ENCODE data around the gene HOXD9.
A peak's percentile ranks its signal among the peaks of the same experiment; 100 is the strongest.

The HOXD9 gene

GRCh38 chr2:176100547-176101140 is 21.9 kb upstream of the HOXD9 start:
- Mint-ChIP-seq H3K9me3 (no peaks in the 10 kb centered on the region), H3K27ac (no peak overlapping the region)

DNA sequence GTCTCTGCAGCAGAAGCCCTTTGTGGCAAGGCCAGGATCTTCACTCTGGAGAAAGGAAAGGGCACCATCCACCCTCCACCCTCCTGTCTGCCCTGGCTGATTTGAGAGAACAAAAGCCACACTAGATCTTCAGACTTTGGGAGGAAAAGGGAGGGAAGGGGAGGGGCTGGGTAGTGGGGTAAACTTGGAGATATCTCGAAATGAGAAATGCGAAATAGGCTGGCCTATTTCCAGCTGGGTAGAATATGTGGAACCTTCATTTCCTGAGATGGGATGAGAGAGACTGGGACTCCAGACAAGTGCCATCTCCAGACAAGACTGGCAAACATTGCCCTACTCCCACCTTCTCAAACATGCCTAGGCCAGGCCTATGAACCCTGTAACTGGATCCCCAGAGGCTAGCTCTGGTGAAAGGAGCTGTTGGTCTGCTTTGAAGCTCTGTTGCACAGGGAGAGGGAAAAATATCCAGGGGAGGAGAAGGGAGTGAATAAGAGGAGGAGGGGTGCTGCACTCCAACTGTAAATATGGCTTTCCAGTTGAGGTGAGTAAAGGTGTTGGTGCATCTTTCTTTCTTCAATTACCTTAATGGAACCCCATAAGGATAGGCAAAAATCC is 21.2 kb upstream of the HOXD9 start:
- TF ChIP-seq, protein P1, sequence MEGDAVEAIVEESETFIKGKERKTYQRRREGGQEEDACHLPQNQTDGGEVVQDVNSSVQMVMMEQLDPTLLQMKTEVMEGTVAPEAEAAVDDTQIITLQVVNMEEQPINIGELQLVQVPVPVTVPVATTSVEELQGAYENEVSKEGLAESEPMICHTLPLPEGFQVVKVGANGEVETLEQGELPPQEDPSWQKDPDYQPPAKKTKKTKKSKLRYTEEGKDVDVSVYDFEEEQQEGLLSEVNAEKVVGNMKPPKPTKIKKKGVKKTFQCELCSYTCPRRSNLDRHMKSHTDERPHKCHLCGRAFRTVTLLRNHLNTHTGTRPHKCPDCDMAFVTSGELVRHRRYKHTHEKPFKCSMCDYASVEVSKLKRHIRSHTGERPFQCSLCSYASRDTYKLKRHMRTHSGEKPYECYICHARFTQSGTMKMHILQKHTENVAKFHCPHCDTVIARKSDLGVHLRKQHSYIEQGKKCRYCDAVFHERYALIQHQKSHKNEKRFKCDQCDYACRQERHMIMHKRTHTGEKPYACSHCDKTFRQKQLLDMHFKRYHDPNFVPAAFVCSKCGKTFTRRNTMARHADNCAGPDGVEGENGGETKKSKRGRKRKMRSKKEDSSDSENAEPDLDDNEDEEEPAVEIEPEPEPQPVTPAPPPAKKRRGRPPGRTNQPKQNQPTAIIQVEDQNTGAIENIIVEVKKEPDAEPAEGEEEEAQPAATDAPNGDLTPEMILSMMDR (IDR thresholded peaks at IDR 0.05): no peak
- peak overlapping the region; percentile 43 for H3K4me3 Mint-ChIP-seq
- DNase-seq: no peak

More at GRCh38 chr2:176100547-176101140, 21.9 kb upstream of the HOXD9 start:
- DNase-seq: peak; percentile 27
- H3K36me3 Mint-ChIP-seq (ENCODE audit: low read depth): no peaks in the 10 kb centered on the region
- peaks cover 100% of the 10 kb centered on the region for H3K27me3 Mint-ChIP-seq (ENCODE audit: low read depth, poor library complexity)
- peak overlapping the region; percentile 43 for H3K4me3 Mint-ChIP-seq
- TF ChIP-seq, protein P1 (IDR thresholded peaks at IDR 0.05): no peak
- H3K4me1 Mint-ChIP-seq: peaks cover 61% of the 10 kb centered on the region

DNA sequence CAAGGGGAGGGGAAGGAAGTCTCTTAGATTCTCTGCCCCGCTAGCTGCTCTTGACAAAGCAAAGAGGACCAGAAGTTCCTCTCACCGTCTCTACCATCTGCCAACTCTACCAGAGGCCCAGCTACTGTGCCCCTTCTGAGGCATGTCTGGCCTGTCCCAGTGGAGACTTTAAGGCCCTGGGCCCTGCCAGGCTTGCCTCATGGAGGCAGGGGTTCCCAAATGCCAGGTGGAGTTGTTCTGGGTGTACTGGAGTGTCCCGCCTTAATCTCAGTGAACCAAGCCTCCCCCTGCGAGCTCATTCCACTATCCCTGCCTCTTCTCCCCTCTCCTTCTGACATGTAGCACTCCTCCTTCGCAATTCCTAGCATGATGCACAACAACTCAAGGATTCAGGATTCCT is 20.7 kb upstream of the HOXD9 start:
- TF ChIP-seq, protein P1 (IDR thresholded peaks at IDR 0.05): no peak
- no peaks in the 10 kb centered on the region for H3K36me3 Mint-ChIP-seq (ENCODE audit: low read depth)
- peaks cover 97% of the 10 kb centered on the region for H3K27me3 Mint-ChIP-seq (ENCODE audit: low read depth, poor library complexity)
- no peaks in the 10 kb centered on the region for H3K9me3 Mint-ChIP-seq
- H3K4me3 Mint-ChIP-seq: no peak overlapping the region
- no peak overlapping the region for H3K27ac Mint-ChIP-seq
- peaks cover 66% of the 10 kb centered on the region for H3K4me1 Mint-ChIP-seq
- DNase-seq: no peak

More for the DNA sequence above, 21.2 kb upstream of the HOXD9 start:
- H3K9me3 Mint-ChIP-seq: no peaks in the 10 kb centered on the region
- H3K27ac Mint-ChIP-seq: no peak overlapping the region
- peaks cover 100% of the 10 kb centered on the region for H3K27me3 Mint-ChIP-seq (ENCODE audit: low read depth, poor library complexity)
- no peaks in the 10 kb centered on the region for H3K36me3 Mint-ChIP-seq (ENCODE audit: low read depth)
- peaks cover 68% of the 10 kb centered on the region for H3K4me1 Mint-ChIP-seq

DNA sequence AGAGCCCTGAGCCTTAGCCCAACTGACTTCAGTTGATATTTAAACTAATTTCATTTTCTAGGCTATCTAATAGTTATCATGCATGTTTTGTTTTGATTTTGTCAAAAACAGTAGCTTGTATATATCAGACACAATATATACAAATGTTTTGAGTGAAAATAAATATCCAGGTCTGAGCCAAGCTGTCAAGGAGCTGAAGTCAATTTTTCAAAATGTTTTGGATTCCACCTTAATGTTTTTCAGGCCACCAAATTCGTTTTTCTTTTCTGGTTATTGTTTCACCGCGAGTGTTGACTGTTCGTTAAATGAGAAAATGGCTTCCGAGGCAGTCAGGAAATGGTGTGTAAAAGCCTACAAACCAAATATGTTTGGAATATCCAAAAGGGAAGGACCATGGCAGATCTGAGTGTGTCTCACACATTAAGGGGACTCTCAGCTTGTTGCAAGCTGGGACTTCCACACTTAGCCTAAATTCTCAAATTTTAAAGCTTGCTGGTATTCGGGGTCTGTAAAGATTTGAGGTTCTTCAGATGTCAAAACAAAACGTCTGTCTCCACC is 20.1 kb upstream of the HOXD9 start:
- Mint-ChIP-seq H3K9me3 (no peaks in the 10 kb centered on the region), H3K27ac (no peak overlapping the region), H3K27me3 (ENCODE audit: low read depth, poor library complexity) (peaks cover 97% of the 10 kb centered on the region), H3K4me3 (no peak overlapping the region), H3K36me3 (ENCODE audit: low read depth) (no peaks in the 10 kb centered on the region), H3K4me1 (peaks cover 62% of the 10 kb centered on the region)
- no peak for DNase-seq
- TF ChIP-seq, protein P1 (IDR thresholded peaks at IDR 0.05): no peak

- H3K27ac Mint-ChIP-seq: no peak overlapping the region
- TF ChIP-seq, protein P1 (IDR thresholded peaks at IDR 0.05): no peak
- peak overlapping the region; percentile 84 for H3K4me3 Mint-ChIP-seq
- no peaks in the 10 kb centered on the region for H3K9me3 Mint-ChIP-seq
- no peaks in the 10 kb centered on the region for H3K36me3 Mint-ChIP-seq (ENCODE audit: low read depth)
- peaks cover 90% of the 10 kb centered on the region for H3K27me3 Mint-ChIP-seq (ENCODE audit: low read depth, poor library complexity)
- H3K4me1 Mint-ChIP-seq: peaks cover 55% of the 10 kb centered on the region
- no peak for DNase-seq
Measured at GRCh38 chr2:176103194-176103593, 19.3 kb upstream of the HOXD9 start.

Data from nephron progenitor cell (in vitro differentiated cells).